ENCODE measurements around the gene ARID5B. TPM values are rescaled to one million over a fixed set of nuclear protein-coding genes. Genes with fewer than 3 reads are reported as not detected.

ARID5B gene
- total RNA-seq, 1 donor from 2014 or later, result 76.8 TPM

DNA sequence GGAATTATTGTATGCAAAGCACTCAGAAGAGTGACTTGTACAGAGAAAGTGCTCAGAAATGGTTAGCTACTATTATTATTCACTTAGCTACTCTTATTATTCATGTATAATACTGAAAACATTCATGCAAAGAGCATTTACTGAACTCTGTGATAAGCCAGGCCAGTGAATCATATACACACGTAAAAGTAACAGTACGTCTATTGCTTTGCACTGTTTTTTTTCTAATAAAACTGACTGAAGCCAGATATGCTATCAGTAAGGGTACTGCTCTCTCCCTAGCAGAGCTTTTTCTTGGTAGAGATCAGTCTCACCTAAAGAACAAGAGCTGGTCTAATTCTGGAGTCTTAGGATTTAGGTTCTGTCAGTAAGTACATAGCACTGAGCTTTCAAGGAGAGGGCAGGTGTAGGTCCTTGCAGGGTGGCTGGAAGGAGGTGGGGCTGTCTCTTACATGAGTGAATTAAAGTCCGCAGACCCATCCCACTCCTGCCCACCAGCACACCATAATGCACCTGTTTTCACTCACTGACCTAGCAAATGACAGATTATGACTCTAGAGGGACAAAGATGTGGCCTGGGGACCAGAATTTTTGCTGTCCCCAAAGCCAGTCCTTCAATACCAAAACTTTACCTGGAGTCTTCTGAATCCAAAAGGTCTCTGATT, 145.9 kb downstream of the ARID5B start:
- TF ChIP-seq, protein P1, sequence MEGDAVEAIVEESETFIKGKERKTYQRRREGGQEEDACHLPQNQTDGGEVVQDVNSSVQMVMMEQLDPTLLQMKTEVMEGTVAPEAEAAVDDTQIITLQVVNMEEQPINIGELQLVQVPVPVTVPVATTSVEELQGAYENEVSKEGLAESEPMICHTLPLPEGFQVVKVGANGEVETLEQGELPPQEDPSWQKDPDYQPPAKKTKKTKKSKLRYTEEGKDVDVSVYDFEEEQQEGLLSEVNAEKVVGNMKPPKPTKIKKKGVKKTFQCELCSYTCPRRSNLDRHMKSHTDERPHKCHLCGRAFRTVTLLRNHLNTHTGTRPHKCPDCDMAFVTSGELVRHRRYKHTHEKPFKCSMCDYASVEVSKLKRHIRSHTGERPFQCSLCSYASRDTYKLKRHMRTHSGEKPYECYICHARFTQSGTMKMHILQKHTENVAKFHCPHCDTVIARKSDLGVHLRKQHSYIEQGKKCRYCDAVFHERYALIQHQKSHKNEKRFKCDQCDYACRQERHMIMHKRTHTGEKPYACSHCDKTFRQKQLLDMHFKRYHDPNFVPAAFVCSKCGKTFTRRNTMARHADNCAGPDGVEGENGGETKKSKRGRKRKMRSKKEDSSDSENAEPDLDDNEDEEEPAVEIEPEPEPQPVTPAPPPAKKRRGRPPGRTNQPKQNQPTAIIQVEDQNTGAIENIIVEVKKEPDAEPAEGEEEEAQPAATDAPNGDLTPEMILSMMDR (IDR thresholded peaks at IDR 0.05), result no peak
- Mint-ChIP-seq H3K4me3 (peak overlapping the region; percentile 85), H3K27me3 (no peaks in the 10 kb centered on the region), H3K27ac (peak overlapping the region; percentile 93), H3K4me1 (peaks cover 100% of the 10 kb centered on the region), H3K9me3 (no peaks in the 10 kb centered on the region), H3K36me3 (ENCODE audit: low read depth) (peaks cover 29% of the 10 kb centered on the region)
- no peak for DNase-seq
- ChIA-PET CTCF (interaction anchor here (0.6 to 1.6 kb wide), 4 partner anchors 47 to 374 kb away, joined by 3 read pairs; no protein-coding TSS in a partner anchor), POLR2A (interaction anchor here (0.9 to 18.1 kb wide), 23 partner anchors 7 to 197 kb away, joined by 3 to 589 read pairs (median 10); partner anchors contain the start of gene ARID5B)
- no peak for ATAC-seq (ENCODE audit: low read depth)
- intact Hi-C loops (cut with micrococcal nuclease), result loop anchor here (10.0 kb wide), 3 partner anchors 327 to 767 kb away; partner anchors contain the start of genes EGR2 and ZNF365

DNA sequence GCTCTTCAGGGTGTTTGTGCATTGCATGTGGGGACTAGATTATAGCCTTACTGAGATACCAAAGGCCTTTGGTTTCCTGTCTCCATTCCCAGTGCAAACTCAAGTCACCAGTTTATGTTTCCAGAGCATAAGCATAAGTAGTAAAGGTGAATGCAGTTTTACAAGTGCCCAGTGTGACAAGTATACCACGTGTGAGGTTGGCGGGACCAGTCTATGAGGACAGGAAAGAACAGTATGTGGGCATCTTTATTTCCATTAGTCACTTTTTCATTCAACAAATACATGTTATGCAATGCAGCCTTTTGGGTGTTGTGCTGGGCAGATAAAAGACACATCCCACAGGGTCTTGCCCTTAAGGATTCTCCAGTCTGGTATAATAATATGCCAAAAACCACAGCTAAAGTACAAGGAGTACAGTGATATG, 146.5 kb downstream of the ARID5B start:
- H3K27ac Mint-ChIP-seq, result peak overlapping the region; percentile 93
- no peaks in the 10 kb centered on the region for H3K27me3 Mint-ChIP-seq
- peak overlapping the region; percentile 85 for H3K4me3 Mint-ChIP-seq
- intact Hi-C loops (cut with micrococcal nuclease), result loop anchor here (10.0 kb wide), 3 partner anchors 327 to 767 kb away; partner anchors contain the start of genes EGR2 and ZNF365
- H3K4me1 Mint-ChIP-seq, result peaks cover 100% of the 10 kb centered on the region
- no peak for ATAC-seq (ENCODE audit: low read depth)
- H3K36me3 Mint-ChIP-seq (ENCODE audit: low read depth), result peaks cover 34% of the 10 kb centered on the region
- ChIA-PET CTCF (interaction anchor here (1.0 to 7.4 kb wide), 4 partner anchors 9 to 197 kb away, joined by 3 to 77 read pairs (median 4); no protein-coding TSS in a partner anchor), POLR2A (interaction anchor here (0.7 to 18.1 kb wide), 21 partner anchors 8 to 196 kb away, joined by 3 to 589 read pairs (median 26); partner anchors contain the start of gene ARID5B)
- peaks cover 2% of the 10 kb centered on the region for H3K9me3 Mint-ChIP-seq
- TF ChIP-seq, protein P1 (IDR thresholded peaks at IDR 0.05), result no peak
- no peak for DNase-seq

DNA sequence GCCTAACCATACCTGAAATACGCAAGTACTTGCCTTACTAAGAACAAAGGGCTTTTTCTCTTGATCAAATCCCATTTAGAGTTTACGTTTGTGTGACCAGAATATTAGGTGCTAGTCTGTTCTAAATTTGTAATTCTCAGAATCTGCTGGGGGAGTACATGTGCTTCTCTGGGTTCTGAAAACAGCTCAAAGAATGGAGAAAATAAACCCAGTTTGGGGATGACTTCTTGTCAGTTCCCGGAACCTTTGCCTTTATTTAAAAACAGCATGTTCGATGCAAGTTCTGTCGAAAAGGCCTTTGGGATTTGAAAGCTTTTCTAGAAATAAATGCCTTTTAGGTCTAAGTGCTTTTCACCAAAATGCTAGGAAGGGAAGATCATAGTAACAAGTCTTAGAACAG, 147.0 kb downstream of the ARID5B start:
- POLR2A ChIA-PET, result interaction anchor here (0.6 to 18.1 kb wide), 14 partner anchors 8 to 196 kb away, joined by 3 to 589 read pairs (median 34); partner anchors contain the start of gene ARID5B
- H3K27me3 Mint-ChIP-seq, result no peaks in the 10 kb centered on the region
- ATAC-seq (ENCODE audit: low read depth), result no peak

DNA sequence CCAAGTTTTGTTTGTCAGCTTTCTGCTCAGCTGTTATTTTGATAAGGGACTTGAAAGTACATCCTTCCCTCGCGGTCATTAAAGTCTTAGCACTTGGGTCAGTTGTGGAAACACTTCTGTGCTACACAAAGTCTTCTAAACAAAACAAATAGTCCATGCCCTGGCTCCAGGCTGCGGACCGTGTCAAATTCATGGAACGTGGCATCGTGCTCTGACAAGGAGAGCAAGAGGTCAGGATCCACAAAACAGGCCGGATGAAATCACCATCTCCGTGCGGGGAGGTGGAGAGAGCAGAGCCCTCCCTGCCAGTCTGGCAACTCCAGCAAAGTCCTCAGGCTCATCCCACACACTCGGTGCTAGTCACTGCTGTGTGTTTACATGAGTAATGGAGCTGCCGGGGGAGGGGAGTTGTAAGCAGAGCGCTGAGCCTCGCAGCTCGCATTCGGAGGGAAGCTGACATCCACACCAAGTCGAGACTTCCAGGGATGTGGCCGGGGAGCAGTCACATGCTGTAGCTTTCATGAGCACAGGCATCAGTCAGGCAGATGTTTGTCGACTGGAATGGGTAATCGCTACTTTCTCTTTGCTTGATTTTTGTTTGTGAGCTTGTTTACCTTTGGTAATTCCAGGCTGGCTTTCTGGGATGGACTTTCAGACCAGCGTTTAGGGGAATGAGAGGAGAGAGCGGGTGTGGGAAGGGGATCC, 147.6 kb downstream of the ARID5B start:
- ATAC-seq (ENCODE audit: low read depth), result no peak
- DNase-seq, result no peak
- intact Hi-C loops (cut with micrococcal nuclease), result loop anchor here (10.0 kb wide), 3 partner anchors 326 to 766 kb away; partner anchors contain the start of genes EGR2 and ZNF365
- CTCF ChIA-PET, result interaction anchor here (0.8 to 7.4 kb wide), 7 partner anchors 10 to 196 kb away, joined by 3 to 77 read pairs (median 6); partner anchors contain the start of gene ARID5B
- POLR2A ChIA-PET, result interaction anchor here (0.6 to 18.1 kb wide), 23 partner anchors 9 to 1216 kb away, joined by 3 to 589 read pairs (median 7); partner anchors contain the start of gene ARID5B
- Mint-ChIP-seq H3K4me1 (peaks cover 100% of the 10 kb centered on the region), H3K36me3 (ENCODE audit: low read depth) (peaks cover 45% of the 10 kb centered on the region), H3K27ac (peak overlapping the region; percentile 93), H3K4me3 (peak overlapping the region; percentile 85), H3K9me3 (peaks cover 2% of the 10 kb centered on the region), H3K27me3 (no peaks in the 10 kb centered on the region)
- TF ChIP-seq, protein P1 (IDR thresholded peaks at IDR 0.05), result no peak

More for the DNA sequence above, 147.0 kb downstream of the ARID5B start:
- intact Hi-C loops (cut with micrococcal nuclease), result loop anchor here (10.0 kb wide), 3 partner anchors 326 to 766 kb away; partner anchors contain the start of genes EGR2 and ZNF365
- TF ChIP-seq, protein P1 (IDR thresholded peaks at IDR 0.05), result no peak
- Mint-ChIP-seq H3K4me1 (peaks cover 100% of the 10 kb centered on the region), H3K9me3 (peaks cover 2% of the 10 kb centered on the region), H3K36me3 (ENCODE audit: low read depth) (peaks cover 39% of the 10 kb centered on the region), H3K27ac (peak overlapping the region; percentile 93), H3K4me3 (peak overlapping the region; percentile 85)
- CTCF ChIA-PET, result interaction anchor here (0.8 to 7.4 kb wide), 5 partner anchors 10 to 192 kb away, joined by 3 to 77 read pairs (median 6); partner anchors contain the start of gene ARID5B
- DNase-seq, result no peak

Measured in activated B cell treated with CpG ODN at 0.5 μM for 24 hours (primary cell).